A673 (cell line): ENCODE results near the gene HES5.

Experiments used
- EZH2 ChIP-seq: fragments of 200-600 bp; sonication (generic); IDR thresholded peaks from 2 replicates; pipeline ENCODE4 v1.6.1; 2017; ENCODE audit warnings: borderline replicate concordance, low read depth, mild to moderate bottlenecking, mixed read lengths, antibody characterized with exemption, low read length; ENCODE audit not compliant: poor library complexity, severe bottlenecking
- TF ChIP-seq, protein P1 (sequence below): fragments of 300-800, 200-600 bp; sonication (generic); conservative IDR thresholded peaks from 2 replicates; pipeline ENCODE4 v1.5.1; 2017; ENCODE audit warnings: low read depth, mild to moderate bottlenecking, antibody characterized with exemption, low read length, moderate library complexity, mixed read lengths

DNA sequence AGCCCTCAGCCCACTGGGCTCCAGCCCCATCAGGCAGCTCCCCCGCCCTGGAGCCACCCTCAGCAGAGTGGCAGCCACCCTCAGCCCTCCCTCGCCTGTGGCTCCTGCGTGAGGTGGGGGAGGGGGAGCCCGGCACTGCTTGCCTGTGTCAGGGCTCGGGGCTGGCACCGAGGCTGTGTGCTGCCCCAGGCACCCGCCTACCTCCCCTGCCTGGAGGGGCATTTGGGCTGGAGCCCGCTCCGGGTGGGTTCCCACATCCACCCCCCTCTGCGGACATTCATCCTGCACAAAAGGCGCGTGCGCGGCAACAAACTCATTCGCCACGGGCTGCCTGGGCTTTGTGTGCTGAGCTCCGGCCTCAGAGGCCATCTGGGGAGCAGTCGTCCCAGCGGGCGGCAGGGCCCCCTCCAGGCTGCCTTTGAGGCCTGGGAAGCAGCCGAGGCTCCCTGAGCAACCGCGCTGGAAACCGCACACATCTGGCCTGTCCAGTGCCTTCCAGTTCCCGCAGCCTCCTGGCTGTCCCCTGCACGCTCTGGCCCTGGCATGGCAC is 13.6 kb upstream of the HES5 start:
- TF ChIP-seq, protein P1, sequence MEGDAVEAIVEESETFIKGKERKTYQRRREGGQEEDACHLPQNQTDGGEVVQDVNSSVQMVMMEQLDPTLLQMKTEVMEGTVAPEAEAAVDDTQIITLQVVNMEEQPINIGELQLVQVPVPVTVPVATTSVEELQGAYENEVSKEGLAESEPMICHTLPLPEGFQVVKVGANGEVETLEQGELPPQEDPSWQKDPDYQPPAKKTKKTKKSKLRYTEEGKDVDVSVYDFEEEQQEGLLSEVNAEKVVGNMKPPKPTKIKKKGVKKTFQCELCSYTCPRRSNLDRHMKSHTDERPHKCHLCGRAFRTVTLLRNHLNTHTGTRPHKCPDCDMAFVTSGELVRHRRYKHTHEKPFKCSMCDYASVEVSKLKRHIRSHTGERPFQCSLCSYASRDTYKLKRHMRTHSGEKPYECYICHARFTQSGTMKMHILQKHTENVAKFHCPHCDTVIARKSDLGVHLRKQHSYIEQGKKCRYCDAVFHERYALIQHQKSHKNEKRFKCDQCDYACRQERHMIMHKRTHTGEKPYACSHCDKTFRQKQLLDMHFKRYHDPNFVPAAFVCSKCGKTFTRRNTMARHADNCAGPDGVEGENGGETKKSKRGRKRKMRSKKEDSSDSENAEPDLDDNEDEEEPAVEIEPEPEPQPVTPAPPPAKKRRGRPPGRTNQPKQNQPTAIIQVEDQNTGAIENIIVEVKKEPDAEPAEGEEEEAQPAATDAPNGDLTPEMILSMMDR: no peak
- no peak for TF ChIP-seq EZH2
